ENCODE data around the gene NDRG2. TPM values are rescaled to one million over a fixed set of nuclear protein-coding genes. Genes with fewer than 3 reads are reported as not detected.
A peak's percentile ranks its signal among the peaks of the same experiment; 100 is the strongest.

The NDRG2 gene
- total and polyA plus RNA-seq, 9 of the 15 experiments (the other 6 are each of a cell fraction or from before 2014, with no cell fraction given) = 10.1 to 105 (median 41.0) TPM

GRCh38 chr14:21024585-21025370, at the start of gene NDRG2 (continued):
- TF ChIP-seq ELF1 (tag; IDR thresholded peaks at IDR 0.05) (no peak), POLR2H (tag; IDR thresholded peaks at IDR 0.05; ENCODE audit: low read depth) (peak; percentile 47), CBX3 (IDR thresholded peaks at IDR 0.05; ENCODE audit: borderline replicate concordance in 1 of 2, low read length in 2 of 2) (no peak), ZBTB5 (IDR thresholded peaks at IDR 0.05) (no peak), MYBL2 (IDR thresholded peaks at IDR 0.05; ENCODE audit: low read depth) (no peak), MYBL2 (CRISPR knock-in tag; IDR thresholded peaks at IDR 0.05; ENCODE audit: borderline replicate concordance) (no peak), HDAC8 (tag; IDR thresholded peaks at IDR 0.05) (no peak), RUNX1 (IDR thresholded peaks at IDR 0.05; ENCODE audit: low read depth) (no peak), NFRKB (IDR thresholded peaks at IDR 0.05; ENCODE audit: low read depth) (no peak), FOXA1 (IDR thresholded peaks at IDR 0.05; ENCODE audit: borderline replicate concordance) (no peak), ZKSCAN3 (CRISPR knock-in tag; IDR thresholded peaks at IDR 0.05) (no peak), ERF (CRISPR knock-in tag; IDR thresholded peaks at IDR 0.05) (no peak), BCOR (IDR thresholded peaks at IDR 0.05) (no peak), NFXL1 (CRISPR knock-in tag; IDR thresholded peaks at IDR 0.05) (no peak), RCOR1 (IDR thresholded peaks at IDR 0.05; ENCODE audit: borderline replicate concordance in 1 of 2, low read depth in 2 of 2, low read length in 2 of 2) (0 out of 4 replicates have a peak, but pooled peaks of 1 of the 2 experiments have one; percentile 14), E2F3 (CRISPR knock-in tag; IDR thresholded peaks at IDR 0.05) (no peak), HMGXB4 (CRISPR knock-in tag; IDR thresholded peaks at IDR 0.05) (no peak), ZNF165 (CRISPR knock-in tag; IDR thresholded peaks at IDR 0.05; ENCODE audit: borderline replicate concordance) (no peak), TCF7L2 (IDR thresholded peaks at IDR 0.05; ENCODE audit: low read depth, low read length) (no peak), SIX5 (IDR thresholded peaks at IDR 0.05; ENCODE audit: borderline replicate concordance in 1 of 2, insufficient read depth in 1 of 2, low read depth in 1 of 2, low read length in 2 of 2) (no peak)
- TF ChIP-seq, protein P1, sequence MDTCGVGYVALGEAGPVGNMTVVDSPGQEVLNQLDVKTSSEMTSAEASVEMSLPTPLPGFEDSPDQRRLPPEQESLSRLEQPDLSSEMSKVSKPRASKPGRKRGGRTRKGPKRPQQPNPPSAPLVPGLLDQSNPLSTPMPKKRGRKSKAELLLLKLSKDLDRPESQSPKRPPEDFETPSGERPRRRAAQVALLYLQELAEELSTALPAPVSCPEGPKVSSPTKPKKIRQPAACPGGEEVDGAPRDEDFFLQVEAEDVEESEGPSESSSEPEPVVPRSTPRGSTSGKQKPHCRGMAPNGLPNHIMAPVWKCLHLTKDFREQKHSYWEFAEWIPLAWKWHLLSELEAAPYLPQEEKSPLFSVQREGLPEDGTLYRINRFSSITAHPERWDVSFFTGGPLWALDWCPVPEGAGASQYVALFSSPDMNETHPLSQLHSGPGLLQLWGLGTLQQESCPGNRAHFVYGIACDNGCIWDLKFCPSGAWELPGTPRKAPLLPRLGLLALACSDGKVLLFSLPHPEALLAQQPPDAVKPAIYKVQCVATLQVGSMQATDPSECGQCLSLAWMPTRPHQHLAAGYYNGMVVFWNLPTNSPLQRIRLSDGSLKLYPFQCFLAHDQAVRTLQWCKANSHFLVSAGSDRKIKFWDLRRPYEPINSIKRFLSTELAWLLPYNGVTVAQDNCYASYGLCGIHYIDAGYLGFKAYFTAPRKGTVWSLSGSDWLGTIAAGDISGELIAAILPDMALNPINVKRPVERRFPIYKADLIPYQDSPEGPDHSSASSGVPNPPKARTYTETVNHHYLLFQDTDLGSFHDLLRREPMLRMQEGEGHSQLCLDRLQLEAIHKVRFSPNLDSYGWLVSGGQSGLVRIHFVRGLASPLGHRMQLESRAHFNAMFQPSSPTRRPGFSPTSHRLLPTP (IDR thresholded peaks at IDR 0.05; ENCODE audit: borderline replicate concordance, extremely low read depth, insufficient read length) = no peak

Measured in K562 (cell line).